ENCODE results near the gene NEK5.

- TF ChIP-seq CTCF (IDR thresholded peaks at IDR 0.05; ENCODE audit: borderline replicate concordance, extremely low read depth, low read length, poor library complexity, severe bottlenecking): no peak
- no peak for TF ChIP-seq EZH2 (IDR thresholded peaks at IDR 0.05; ENCODE audit: borderline replicate concordance, low read depth, low read length, severe bottlenecking)
Observed at GRCh38 chr13:52141299-52141698, 12.4 kb upstream of the NEK5 start.
